GM23248 (cell line): ENCODE measurements around the gene RMDN3. TPM values are rescaled to one million over a fixed set of nuclear protein-coding genes. Genes with fewer than 3 reads are reported as not detected.

Experiments used
- DNase-seq: peaks from one replicate; pipeline ENCODE4 v3.0.0-alpha.2; 2015
- H2AFZ ChIP-seq: fragments of 200-600 bp; sonication (generic); 2 replicates; pipeline ENCODE4 v1.6.1; 2016; ENCODE audit warnings: antibody characterized with exemption
- H3F3A ChIP-seq: fragments of 200-600 bp; sonication (generic); 2 replicates; pipeline ENCODE4 v1.6.1; 2016; ENCODE audit warnings: mild to moderate bottlenecking, antibody characterized with exemption, mixed run types; ENCODE audit not compliant: insufficient read depth
- H3K27ac ChIP-seq: fragments of 200-600 bp; sonication (generic); 2 replicates; pipeline ENCODE4 v1.5.1; 2016; ENCODE audit warnings: mild to moderate bottlenecking
- H3K27me3 ChIP-seq: fragments of 200-600 bp; sonication (generic); replicated peaks from 2 replicates; pipeline ENCODE4 v1.6.1; 2016; ENCODE audit warnings: mild to moderate bottlenecking; ENCODE audit not compliant: insufficient read depth
- H3K36me3 ChIP-seq: fragments of 200-600 bp; sonication (generic); 2 replicates; pipeline ENCODE4 v1.6.1; 2016; ENCODE audit warnings: low read depth, mild to moderate bottlenecking
- H3K4me1 ChIP-seq: fragments of 200-600 bp; sonication (generic); 2 replicates; pipeline ENCODE4 v1.6.1; 2016; ENCODE audit warnings: mild to moderate bottlenecking; ENCODE audit not compliant: insufficient read depth
- H3K4me2 ChIP-seq: fragments of 200-600 bp; sonication (generic); one replicate; pipeline ENCODE4 v1.6.1; 2016; ENCODE audit warnings: mild to moderate bottlenecking; ENCODE audit not compliant: unreplicated experiment
- H3K4me3 ChIP-seq: fragments of 200-600 bp; sonication (generic); 2 replicates; pipeline ENCODE4 v1.5.1; 2016; ENCODE audit warnings: mild to moderate bottlenecking
- H3K79me2 ChIP-seq: fragments of 200-600 bp; sonication (generic); 2 replicates; pipeline ENCODE4 v1.6.1; 2016; ENCODE audit warnings: mild to moderate bottlenecking; ENCODE audit not compliant: insufficient read depth
- H3K9ac ChIP-seq: fragments of 200-600 bp; sonication (generic); 2 replicates; pipeline ENCODE4 v1.6.1; 2016; ENCODE audit warnings: mild to moderate bottlenecking
- H3K9me2 ChIP-seq: fragments of 200-600 bp; sonication (generic); 2 replicates; pipeline ENCODE4 v1.6.1; 2016; ENCODE audit warnings: mixed run types, mild to moderate bottlenecking, moderate library complexity; ENCODE audit not compliant: insufficient read depth
- H3K9me3 ChIP-seq: fragments of 200-600 bp; sonication (generic); one replicate; pipeline ENCODE4 v1.6.1; 2017; ENCODE audit warnings: low read depth
- H4K20me1 ChIP-seq: fragments of 200-600 bp; sonication (generic); 2 replicates; pipeline ENCODE4 v1.6.0; 2016; ENCODE audit not compliant: insufficient read depth
- EZH2 ChIP-seq: fragments of 200-600 bp; sonication (generic); IDR thresholded peaks from 2 replicates; pipeline ENCODE4 v1.6.1; 2018; ENCODE audit warnings: antibody characterized with exemption, mild to moderate bottlenecking; ENCODE audit not compliant: insufficient read depth, poor library complexity, severe bottlenecking
- EZH2phosphoT487 ChIP-seq: fragments of 200-600 bp; sonication (generic); IDR thresholded peaks from 2 replicates; pipeline ENCODE4 v1.6.1; 2018; ENCODE audit warnings: antibody characterized with exemption, moderate library complexity, mild to moderate bottlenecking, low read depth; ENCODE audit not compliant: insufficient read depth
- WGBS, 2 experiments: methylation state at CpG; one replicate each; pipeline ENCODE4 v1.1.6; 2015 to 2017; ENCODE audit warnings: low lambda C conversion rate in 2 of 2, low coverage in 1 of 2; ENCODE audit errors: missing lambda C conversion rate in 2 of 2; 5-methylcytosine and 5-hydroxymethylcytosine counted together
- in situ Hi-C: fragments of 300-500 bp; cut with MboI; formaldehyde crosslinking; loops from 2 replicates; pipeline ENCODE4 v1.15.0; 2020
- polyA plus RNA-seq: library from polyadenylated mRNA; unstranded; fragments of >200 nt; fragmentation: Nextera tagmentation; extraction: Ambion mirVana; gene quantifications from 2 replicates; pipeline ENCODE4 v1.2.1, GENCODE V29; 2016
- total RNA-seq: library from RNA; depleted of rRNA; stranded (reverse); fragments of >200 nt; shearing (Covaris generic); gene quantifications from 2 replicates; pipeline ENCODE4 v1.2.3, GENCODE V29; 2014

RMDN3 gene
- total and polyA plus RNA-seq, 2 experiments from 2014 or later, result 25.9 to 41.4 TPM

GRCh38 chr15:40743485-40743901 lies 11.6 kb downstream of the RMDN3 start:
- H3K27me3 ChIP-seq, result no peaks in the 10 kb centered on the region
- H4K20me1 ChIP-seq, result no peaks in the 10 kb centered on the region
- in situ Hi-C loops, result no loop called here
- 46 to 51% methylated on average over 2 of the region's 2 CpGs for WGBS, 2 experiments
- no peak overlapping the region for H2AFZ ChIP-seq
- no peaks in the 10 kb centered on the region for H3K9me3 ChIP-seq
- H3K79me2 ChIP-seq, result no peaks in the 10 kb centered on the region
- peak overlapping the region; percentile 67 for H3K27ac ChIP-seq
- peak overlapping the region; percentile 23 for H3K9ac ChIP-seq
- peaks cover 15% of the 10 kb centered on the region for H3K4me1 ChIP-seq
- no peaks in the 10 kb centered on the region for H3K9me2 ChIP-seq
- DNase-seq, result no peak
- no peak overlapping the region for H3K4me3 ChIP-seq
- peaks cover 33% of the 10 kb centered on the region for H3F3A ChIP-seq
- TF ChIP-seq EZH2phosphoT487 (no peak), EZH2 (no peak)
- H3K36me3 ChIP-seq, result peaks cover 16% of the 10 kb centered on the region; the same call in 1 of the 2 replicates
- H3K4me2 ChIP-seq, result no peak overlapping the region

GRCh38 chr15:40739854-40740253 lies 15.2 kb downstream of the RMDN3 start:
- H3K9ac ChIP-seq, result no peak overlapping the region
- in situ Hi-C loops, result no loop called here
- H3K36me3 ChIP-seq, result peaks cover 29% of the 10 kb centered on the region
- H3K4me2 ChIP-seq, result no peak overlapping the region
- H3K9me2 ChIP-seq, result no peaks in the 10 kb centered on the region
- no peaks in the 10 kb centered on the region for H3K79me2 ChIP-seq
- H3K9me3 ChIP-seq, result no peaks in the 10 kb centered on the region
- peaks cover 15% of the 10 kb centered on the region for H3K4me1 ChIP-seq
- TF ChIP-seq EZH2 (no peak), EZH2phosphoT487 (no peak)
- H3K27ac ChIP-seq, result no peak overlapping the region
- H3F3A ChIP-seq, result peaks cover 17% of the 10 kb centered on the region; the same call in 1 of the 2 replicates
- DNase-seq, result no peak
- WGBS, 2 experiments, result 80 to 89% methylated on average over 2 of the region's 2 CpGs
- H3K27me3 ChIP-seq, result no peaks in the 10 kb centered on the region
- no peaks in the 10 kb centered on the region for H4K20me1 ChIP-seq
- H2AFZ ChIP-seq, result no peak overlapping the region
- no peak overlapping the region for H3K4me3 ChIP-seq

DNA sequence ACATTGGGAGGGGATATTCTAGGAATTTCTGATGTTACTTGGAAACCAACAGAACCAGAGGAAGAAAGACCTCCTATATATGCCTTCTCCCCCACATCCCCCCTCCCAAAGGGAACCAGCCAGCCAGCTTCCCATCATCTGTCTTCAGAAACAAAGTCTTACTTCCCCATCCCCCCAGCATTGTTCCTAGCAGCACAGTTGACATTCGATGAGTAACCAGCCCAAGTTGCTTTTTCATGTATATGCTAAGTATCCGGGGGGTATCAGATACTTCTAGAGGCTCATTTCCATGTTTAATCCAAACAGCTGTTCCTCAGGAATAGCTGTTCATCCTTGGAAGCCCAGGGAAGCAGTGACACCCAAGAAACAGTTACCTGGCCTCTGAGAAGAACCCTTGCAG lies 16.0 kb downstream of the RMDN3 start:
- Histone ChIP-seq H3K4me3 (no peak overlapping the region), H2AFZ (no peak overlapping the region), H3K9me3 (no peaks in the 10 kb centered on the region), H3K9ac (no peak overlapping the region), H4K20me1 (no peaks in the 10 kb centered on the region), H3F3A (peaks cover 17% of the 10 kb centered on the region; the same call in 1 of the 2 replicates), H3K4me1 (peaks cover 15% of the 10 kb centered on the region), H3K79me2 (no peaks in the 10 kb centered on the region), H3K9me2 (no peaks in the 10 kb centered on the region), H3K27me3 (no peaks in the 10 kb centered on the region), H3K27ac (no peak overlapping the region), H3K36me3 (peaks cover 37% of the 10 kb centered on the region), H3K4me2 (no peak overlapping the region)
- DNase-seq, result no peak
- in situ Hi-C loops, result no loop called here
- no peak for TF ChIP-seq EZH2phosphoT487
- TF ChIP-seq EZH2, result no peak
- WGBS, 2 experiments, result 84 to 92% methylated on average over 2 of the region's 2 CpGs

- 68 to 75% methylated on average over 3 of the region's 3 CpGs for whole genome bisulfite sequencing, 2 experiments
- H3K36me3 ChIP-seq, result peaks cover 35% of the 10 kb centered on the region
Observed at GRCh38 chr15:40737048-40737447, 18.0 kb downstream of the RMDN3 start.

GRCh38 chr15:40736575-40736974 lies 18.5 kb downstream of the RMDN3 start:
- no peaks in the 10 kb centered on the region for H3K9me2 ChIP-seq
- H3F3A ChIP-seq, result 0 out of 2 replicates have a peak, but pooled peaks cover 3% of the 10 kb centered on the region
- TF ChIP-seq EZH2phosphoT487 (no peak), EZH2 (no peak)
- H3K4me3 ChIP-seq, result no peak overlapping the region
- no peaks in the 10 kb centered on the region for H4K20me1 ChIP-seq
- H3K36me3 ChIP-seq, result peaks cover 38% of the 10 kb centered on the region
- no peak overlapping the region for H3K27ac ChIP-seq
- no peaks in the 10 kb centered on the region for H3K27me3 ChIP-seq
- no peaks in the 10 kb centered on the region for H3K9me3 ChIP-seq
- 91 to 93% methylated on average over 4 of the region's 4 CpGs for whole genome bisulfite sequencing, 2 experiments
- no peaks in the 10 kb centered on the region for H3K4me1 ChIP-seq
- H2AFZ ChIP-seq, result no peak overlapping the region
- H3K4me2 ChIP-seq, result no peak overlapping the region
- H3K9ac ChIP-seq, result no peak overlapping the region
- in situ Hi-C loops, result no loop called here
- H3K79me2 ChIP-seq, result no peaks in the 10 kb centered on the region
- no peak for DNase-seq

More at GRCh38 chr15:40737048-40737447, 18.0 kb downstream of the RMDN3 start:
- in situ Hi-C loops, result no loop called here
- Histone ChIP-seq H3K9me2 (no peaks in the 10 kb centered on the region), H3K4me3 (no peak overlapping the region), H3K9me3 (no peaks in the 10 kb centered on the region), H2AFZ (no peak overlapping the region), H3K27me3 (no peaks in the 10 kb centered on the region), H3K4me2 (no peak overlapping the region), H3K79me2 (no peaks in the 10 kb centered on the region), H3K27ac (no peak overlapping the region), H3K4me1 (no peaks in the 10 kb centered on the region), H3F3A (no peaks in the 10 kb centered on the region), H4K20me1 (no peaks in the 10 kb centered on the region), H3K9ac (no peak overlapping the region)
- TF ChIP-seq EZH2phosphoT487 (no peak), EZH2 (no peak)
- DNase-seq, result no peak
